ENCODE data around the gene GLYAT. TPM values are rescaled to one million over a fixed set of nuclear protein-coding genes. Genes with fewer than 3 reads are reported as not detected.

The GLYAT gene, protein sequence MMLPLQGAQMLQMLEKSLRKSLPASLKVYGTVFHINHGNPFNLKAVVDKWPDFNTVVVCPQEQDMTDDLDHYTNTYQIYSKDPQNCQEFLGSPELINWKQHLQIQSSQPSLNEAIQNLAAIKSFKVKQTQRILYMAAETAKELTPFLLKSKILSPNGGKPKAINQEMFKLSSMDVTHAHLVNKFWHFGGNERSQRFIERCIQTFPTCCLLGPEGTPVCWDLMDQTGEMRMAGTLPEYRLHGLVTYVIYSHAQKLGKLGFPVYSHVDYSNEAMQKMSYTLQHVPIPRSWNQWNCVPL
- total RNA-seq (2012; rRNA removed): not detected in 2 replicates

DNA sequence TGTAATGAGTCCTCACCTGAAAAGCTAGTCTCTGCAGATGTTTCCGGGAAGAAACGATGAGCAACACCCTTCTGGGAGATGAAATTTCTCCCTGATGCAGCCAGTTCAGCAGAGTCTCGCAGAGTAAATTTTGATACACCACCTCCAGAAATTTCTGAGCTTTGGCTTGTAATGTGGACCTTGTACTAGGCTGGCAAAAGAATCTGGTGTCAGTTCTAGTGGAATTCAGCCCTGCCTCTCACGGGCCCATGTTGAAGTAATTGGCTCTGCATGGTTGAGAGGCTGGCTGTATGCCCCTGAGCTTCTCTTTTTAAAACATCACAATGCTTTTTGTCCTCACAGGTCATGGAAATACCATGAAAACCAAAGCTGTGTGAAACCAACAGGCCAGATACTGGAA, at the start of gene GLYAT:
Gene GLYAT (minus strand): TSS at position 125 of the 400 bp plus-strand sequence. CDS start 7,447 bp downstream, outside the sequence.
- Histone ChIP-seq H3K9ac (ENCODE audit: low read depth, low read length) (no peak within 1 kb of the TSS), H3K4me3 (ENCODE audit: low read length) (no peak within 1 kb of the TSS), H3K4me1 (ENCODE audit: control insufficient read depth, insufficient read depth, low read length) (no peaks in the 10 kb centered on the region)

DNA sequence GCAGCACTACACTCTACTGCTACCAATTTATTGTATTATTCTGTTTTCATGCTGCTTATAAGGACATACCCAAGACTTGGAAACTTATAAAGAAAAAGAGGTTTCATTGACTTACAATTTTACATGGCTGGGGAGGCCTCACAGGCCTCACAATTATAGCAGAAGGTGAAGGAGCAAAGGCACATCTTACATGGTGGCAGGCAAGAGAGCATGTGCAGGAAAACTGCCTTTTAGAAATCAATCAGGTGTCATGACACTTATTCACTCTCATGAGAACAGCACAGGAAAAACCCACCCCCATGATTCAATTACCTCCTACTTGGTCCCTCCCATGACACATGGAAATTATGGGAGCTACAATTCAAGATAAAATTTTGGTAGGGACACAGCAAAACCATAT, 49.6 kb upstream of the GLYAT start:
- Histone ChIP-seq H3K4me1 (ENCODE audit: control insufficient read depth, insufficient read depth, low read length) (no peaks in the 10 kb centered on the region), H3K9ac (ENCODE audit: low read depth, low read length) (no peak overlapping the region), H3K36me3 (ENCODE audit: insufficient read depth, low read length) (no peaks in the 10 kb centered on the region), H3K27me3 (ENCODE audit: control insufficient read depth, insufficient read depth, low read length) (no peaks in the 10 kb centered on the region), H3K9me3 (replicated peaks; ENCODE audit: low read length) (no peaks in the 10 kb centered on the region), H3K4me2 (ENCODE audit: low read length) (no peak overlapping the region), H3K4me3 (ENCODE audit: low read length) (no peak overlapping the region)

More for the DNA sequence above, at the start of gene GLYAT:
- Histone ChIP-seq H3K4me2 (ENCODE audit: low read length) (no peak within 1 kb of the TSS), H3K36me3 (ENCODE audit: insufficient read depth, low read length) (no peaks in the 10 kb centered on the region), H3K27me3 (ENCODE audit: control insufficient read depth, insufficient read depth, low read length) (peaks cover 27% of the 10 kb centered on the region), H3K9me3 (replicated peaks; ENCODE audit: low read length) (no peaks in the 10 kb centered on the region)

DNA sequence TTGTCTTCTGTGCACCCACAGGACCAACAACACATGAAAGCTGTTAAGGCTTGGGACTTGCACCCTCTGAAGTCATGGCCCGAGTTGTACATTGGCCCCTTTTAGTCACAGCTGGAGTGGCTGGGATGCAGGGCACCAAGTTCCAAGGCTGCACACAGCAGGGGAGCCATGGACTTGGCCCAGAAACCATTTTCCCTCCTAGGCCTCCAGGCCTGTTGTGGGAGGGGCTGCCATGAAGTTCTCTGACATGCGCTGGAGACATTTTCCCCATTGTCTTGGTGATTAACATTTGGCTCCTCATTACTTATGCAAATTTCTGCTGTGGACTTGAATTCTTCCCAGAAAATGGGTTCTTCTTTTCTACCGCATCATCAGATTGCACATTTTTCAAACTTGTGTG, 48.8 kb upstream of the GLYAT start:
- Histone ChIP-seq H3K4me1 (ENCODE audit: control insufficient read depth, insufficient read depth, low read length) (no peaks in the 10 kb centered on the region), H3K4me2 (ENCODE audit: low read length) (no peak overlapping the region), H3K27me3 (ENCODE audit: control insufficient read depth, insufficient read depth, low read length) (no peaks in the 10 kb centered on the region), H3K36me3 (ENCODE audit: insufficient read depth, low read length) (no peaks in the 10 kb centered on the region), H3K9me3 (replicated peaks; ENCODE audit: low read length) (no peaks in the 10 kb centered on the region), H3K4me3 (ENCODE audit: low read length) (no peak overlapping the region), H3K9ac (ENCODE audit: low read depth, low read length) (no peak overlapping the region)

DNA sequence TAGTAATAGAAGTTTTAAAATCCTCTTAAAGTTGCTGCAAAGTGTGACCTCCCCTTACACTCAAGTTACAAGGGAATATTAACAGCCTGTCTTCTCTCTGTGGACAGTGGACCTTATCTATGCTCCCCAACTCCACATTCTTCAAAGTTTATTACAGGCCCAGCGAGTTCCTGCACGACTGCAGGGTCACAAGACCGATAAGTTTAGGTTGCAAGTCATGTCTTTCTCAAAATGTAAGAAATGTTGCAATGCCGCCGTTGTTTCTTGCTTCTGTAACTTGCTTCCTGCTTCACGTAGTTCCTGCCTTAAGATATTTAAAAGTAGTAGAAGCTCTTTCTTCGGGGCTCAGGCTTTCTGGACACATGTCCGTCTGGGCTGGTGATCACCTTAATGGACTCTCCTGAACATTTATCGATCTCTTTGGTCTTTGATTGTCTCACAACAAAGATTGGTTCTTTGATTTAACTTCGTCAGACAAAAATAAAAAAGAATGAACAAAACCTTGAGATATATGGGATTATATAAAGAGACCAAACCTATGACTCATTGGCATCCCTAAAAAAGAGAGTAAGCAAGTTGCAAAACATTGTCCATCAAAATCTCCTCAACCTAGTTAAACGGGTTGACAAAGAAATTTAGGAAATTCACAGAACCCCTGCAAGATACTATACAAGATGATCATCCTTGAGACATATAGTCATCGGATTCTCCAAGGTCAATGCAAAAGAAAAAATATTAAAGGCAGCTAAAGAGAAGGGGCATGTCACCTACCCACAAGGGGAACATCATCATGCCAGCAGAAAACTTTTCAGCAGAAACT, 45.4 kb upstream of the GLYAT start:
- Histone ChIP-seq H3K9ac (ENCODE audit: low read depth, low read length) (no peak overlapping the region), H3K4me2 (ENCODE audit: low read length) (no peak overlapping the region), H3K9me3 (replicated peaks; ENCODE audit: low read length) (no peaks in the 10 kb centered on the region), H3K4me1 (ENCODE audit: control insufficient read depth, insufficient read depth, low read length) (no peaks in the 10 kb centered on the region), H3K27me3 (ENCODE audit: control insufficient read depth, insufficient read depth, low read length) (no peaks in the 10 kb centered on the region), H3K36me3 (ENCODE audit: insufficient read depth, low read length) (no peaks in the 10 kb centered on the region), H3K4me3 (ENCODE audit: low read length) (no peak overlapping the region)

DNA sequence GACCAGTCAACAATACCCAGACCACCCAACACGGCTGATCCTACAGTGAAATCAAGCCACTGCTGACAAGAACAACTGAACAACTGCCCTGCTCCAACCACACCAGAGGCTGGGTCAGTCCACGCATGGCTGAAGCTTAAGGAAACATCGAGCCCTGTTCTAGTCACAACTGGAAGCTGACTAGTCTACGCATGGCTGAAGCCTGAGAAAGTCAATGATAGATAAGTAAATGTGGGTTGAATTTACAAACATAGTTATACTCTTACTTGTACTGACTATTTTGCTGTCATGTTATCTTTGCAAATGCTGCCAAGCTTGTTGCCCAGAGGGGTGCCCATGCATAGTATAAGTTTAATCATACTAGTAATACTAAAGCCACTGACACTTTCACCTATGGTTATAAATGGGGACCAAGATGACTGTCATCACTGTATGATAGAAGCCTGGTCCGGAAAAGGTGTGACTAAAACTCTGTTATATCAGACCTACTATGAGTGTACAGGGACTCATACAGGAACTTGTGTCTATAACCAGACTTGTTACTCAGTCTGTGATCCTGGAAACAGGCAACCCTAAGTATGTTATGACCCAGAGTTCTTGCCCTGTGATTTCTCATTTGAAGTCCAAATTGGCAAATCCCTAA, 43.4 kb upstream of the GLYAT start:
- H3K9ac ChIP-seq (ENCODE audit: low read depth, low read length): no peak overlapping the region
- no peaks in the 10 kb centered on the region for H3K9me3 ChIP-seq (replicated peaks; ENCODE audit: low read length)
- H3K4me1 ChIP-seq (ENCODE audit: control insufficient read depth, insufficient read depth, low read length): peaks cover 9% of the 10 kb centered on the region
- H3K27me3 ChIP-seq (ENCODE audit: control insufficient read depth, insufficient read depth, low read length): no peaks in the 10 kb centered on the region
- H3K4me3 ChIP-seq (ENCODE audit: low read length): no peak overlapping the region
- H3K4me2 ChIP-seq (ENCODE audit: low read length): no peak overlapping the region
- H3K36me3 ChIP-seq (ENCODE audit: insufficient read depth, low read length): no peaks in the 10 kb centered on the region

DNA sequence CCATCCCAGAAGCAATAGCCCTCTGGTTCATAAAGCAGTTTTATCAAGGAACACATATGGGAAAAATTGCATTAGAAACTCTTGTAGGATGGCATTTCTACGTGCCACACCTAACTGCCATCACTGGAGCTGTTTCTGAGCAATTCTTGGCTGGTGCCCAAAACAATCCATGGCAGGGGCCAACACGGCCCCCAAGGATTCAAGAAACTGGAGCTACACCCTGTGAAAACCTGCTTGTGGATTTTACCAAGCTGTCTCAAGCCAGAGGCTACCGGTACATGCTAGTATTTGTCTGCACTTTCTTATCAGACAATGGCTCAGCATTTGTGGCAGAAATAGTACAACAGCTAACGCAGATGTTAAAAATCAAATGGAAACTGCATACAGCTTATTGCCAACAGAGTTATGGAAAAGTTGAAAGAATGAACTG, 42.4 kb upstream of the GLYAT start:
- Histone ChIP-seq H3K9ac (ENCODE audit: low read depth, low read length) (no peak overlapping the region), H3K36me3 (ENCODE audit: insufficient read depth, low read length) (no peaks in the 10 kb centered on the region), H3K27me3 (ENCODE audit: control insufficient read depth, insufficient read depth, low read length) (no peaks in the 10 kb centered on the region), H3K4me1 (ENCODE audit: control insufficient read depth, insufficient read depth, low read length) (peaks cover 9% of the 10 kb centered on the region), H3K4me2 (ENCODE audit: low read length) (no peak overlapping the region), H3K4me3 (ENCODE audit: low read length) (no peak overlapping the region), H3K9me3 (replicated peaks; ENCODE audit: low read length) (no peaks in the 10 kb centered on the region)

DNA sequence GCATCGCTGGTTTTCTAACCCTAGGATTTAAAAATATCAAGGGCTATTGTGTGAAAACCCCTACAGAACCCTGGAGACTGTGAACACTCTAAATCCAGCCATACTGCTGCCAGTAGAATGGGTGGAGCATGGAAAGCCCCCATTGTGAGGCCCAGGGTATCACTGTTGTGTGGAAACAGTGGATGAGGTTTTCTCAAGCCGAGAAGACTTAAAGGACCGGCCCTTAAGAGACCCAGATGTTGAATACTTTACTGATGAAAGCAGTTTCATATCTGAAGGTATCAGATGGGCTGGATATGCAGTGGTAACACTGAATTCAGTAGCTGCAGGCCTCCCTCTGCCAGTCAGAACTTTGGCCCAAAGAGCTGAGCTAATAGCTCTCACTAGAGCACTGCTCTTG, 41.6 kb upstream of the GLYAT start:
- Histone ChIP-seq H3K4me2 (ENCODE audit: low read length) (no peak overlapping the region), H3K9me3 (replicated peaks; ENCODE audit: low read length) (no peaks in the 10 kb centered on the region), H3K27me3 (ENCODE audit: control insufficient read depth, insufficient read depth, low read length) (no peaks in the 10 kb centered on the region), H3K9ac (ENCODE audit: low read depth, low read length) (no peak overlapping the region), H3K4me3 (ENCODE audit: low read length) (no peak overlapping the region), H3K4me1 (ENCODE audit: control insufficient read depth, insufficient read depth, low read length) (peaks cover 9% of the 10 kb centered on the region), H3K36me3 (ENCODE audit: insufficient read depth, low read length) (no peaks in the 10 kb centered on the region)

DNA sequence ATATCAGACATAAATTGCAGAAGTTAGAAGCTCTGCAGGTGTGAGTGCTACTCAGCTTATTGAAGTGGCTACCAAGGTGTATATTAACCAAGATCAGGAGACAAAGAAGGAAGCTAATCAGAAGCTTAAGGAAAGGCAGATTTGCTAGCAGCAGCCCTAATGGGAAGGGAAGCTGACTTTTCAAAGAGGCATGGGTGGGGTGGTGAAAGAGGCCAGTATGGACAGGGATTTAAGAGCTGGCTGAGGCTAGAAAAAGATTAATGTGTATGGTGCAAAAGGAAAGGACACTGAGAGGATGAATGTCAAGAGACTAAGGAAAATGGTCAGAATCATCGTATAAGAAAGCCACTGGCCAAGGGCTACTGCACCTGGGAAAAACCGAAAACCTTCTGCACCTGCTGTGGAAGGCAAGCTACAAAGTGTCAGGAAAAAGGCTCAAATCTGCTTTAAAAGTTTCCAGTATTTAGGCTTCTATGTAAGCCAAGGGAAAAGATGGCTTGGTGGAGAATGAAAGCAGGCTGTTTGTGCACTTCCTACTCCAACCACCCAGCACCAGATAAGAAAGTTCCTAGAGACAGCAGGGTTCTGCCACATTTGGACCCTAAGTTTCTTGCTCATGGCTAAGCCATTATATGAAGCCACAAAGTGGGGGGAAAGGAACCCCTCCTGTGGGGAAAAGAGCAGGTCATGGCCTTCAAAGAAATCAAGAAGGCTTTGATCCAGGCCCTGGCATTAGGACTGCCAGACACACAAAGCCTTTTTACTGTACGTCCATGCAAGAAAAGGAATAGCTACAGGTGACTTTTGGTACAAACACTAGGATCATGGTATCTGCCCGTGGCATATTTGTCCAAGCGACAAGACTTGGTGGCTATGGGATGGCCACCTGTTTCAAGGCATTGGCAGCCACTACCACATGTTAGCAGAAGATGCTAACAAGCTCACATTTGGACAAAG, 40.9 kb upstream of the GLYAT start:
- no peak overlapping the region for H3K9ac ChIP-seq (ENCODE audit: low read depth, low read length)
- H3K4me3 ChIP-seq (ENCODE audit: low read length): no peak overlapping the region
- no peaks in the 10 kb centered on the region for H3K9me3 ChIP-seq (replicated peaks; ENCODE audit: low read length)
- no peaks in the 10 kb centered on the region for H3K27me3 ChIP-seq (ENCODE audit: control insufficient read depth, insufficient read depth, low read length)
- peaks cover 9% of the 10 kb centered on the region for H3K4me1 ChIP-seq (ENCODE audit: control insufficient read depth, insufficient read depth, low read length)
- H3K36me3 ChIP-seq (ENCODE audit: insufficient read depth, low read length): no peaks in the 10 kb centered on the region
- no peak overlapping the region for H3K4me2 ChIP-seq (ENCODE audit: low read length)

DNA sequence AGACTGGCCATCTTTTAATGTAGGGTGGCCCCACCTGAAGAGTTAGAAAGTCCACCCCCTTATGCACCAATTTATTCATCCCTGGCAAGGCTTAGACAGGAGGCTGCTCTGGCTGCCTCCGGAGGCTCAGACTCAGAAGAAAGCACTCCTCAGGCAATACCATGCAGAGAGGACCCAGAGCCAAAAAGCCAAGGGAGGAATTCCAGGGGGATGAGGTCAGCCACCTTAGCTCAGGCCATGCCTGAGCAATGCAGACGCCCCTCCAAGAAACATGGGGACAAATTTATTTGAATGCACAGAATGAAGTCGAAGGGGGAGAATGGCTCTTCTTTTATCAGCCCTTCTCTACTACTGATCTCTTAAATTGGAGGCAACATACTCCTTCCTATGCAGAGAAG, 39.7 kb upstream of the GLYAT start:
- Histone ChIP-seq H3K9ac (ENCODE audit: low read depth, low read length) (no peak overlapping the region), H3K4me2 (ENCODE audit: low read length) (no peak overlapping the region), H3K36me3 (ENCODE audit: insufficient read depth, low read length) (no peaks in the 10 kb centered on the region), H3K4me3 (ENCODE audit: low read length) (no peak overlapping the region), H3K4me1 (ENCODE audit: control insufficient read depth, insufficient read depth, low read length) (peaks cover 9% of the 10 kb centered on the region), H3K9me3 (replicated peaks; ENCODE audit: low read length) (no peaks in the 10 kb centered on the region), H3K27me3 (ENCODE audit: control insufficient read depth, insufficient read depth, low read length) (no peaks in the 10 kb centered on the region)

DNA sequence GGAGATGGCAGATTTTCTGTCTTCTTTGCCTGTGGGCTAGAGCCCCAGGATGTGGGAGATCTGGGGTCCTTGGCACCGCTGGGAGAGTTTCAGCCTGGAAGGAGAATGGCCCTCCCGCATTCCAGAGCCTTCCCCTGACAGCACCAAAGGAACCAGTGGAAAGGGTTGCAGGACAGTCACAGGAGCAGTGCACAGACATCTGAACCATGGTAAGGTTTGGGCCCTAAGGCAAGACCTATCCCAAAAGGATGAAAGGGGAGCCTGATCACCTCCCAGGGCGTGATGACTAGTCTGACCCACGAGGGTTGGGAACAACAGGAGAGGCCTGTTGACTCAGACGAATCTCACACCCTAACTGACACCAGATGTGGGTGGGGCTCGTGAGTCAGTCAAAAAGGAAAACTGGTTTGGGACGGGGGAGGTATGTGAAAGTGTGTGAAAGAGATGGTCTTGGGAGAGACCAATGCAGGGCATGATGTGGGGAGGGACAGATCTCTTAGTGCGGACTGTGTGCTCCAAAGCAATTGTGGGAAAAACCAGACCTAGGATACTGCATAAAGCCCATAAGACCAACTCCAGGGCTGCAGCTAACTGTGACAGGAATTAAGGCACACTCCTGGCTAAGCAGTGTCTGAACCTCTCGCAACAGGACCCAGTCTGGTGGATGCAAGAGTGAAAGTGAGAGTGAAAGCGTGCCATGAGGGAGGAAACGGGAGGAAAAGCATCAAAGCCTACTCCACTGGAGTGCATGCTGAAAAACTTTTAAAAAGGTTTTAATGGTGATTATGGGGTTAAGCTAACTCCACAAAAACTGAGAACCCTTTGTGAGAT, 39.1 kb upstream of the GLYAT start:
- Histone ChIP-seq H3K4me2 (ENCODE audit: low read length) (no peak overlapping the region), H3K36me3 (ENCODE audit: insufficient read depth, low read length) (no peaks in the 10 kb centered on the region), H3K4me1 (ENCODE audit: control insufficient read depth, insufficient read depth, low read length) (peaks cover 9% of the 10 kb centered on the region), H3K9ac (ENCODE audit: low read depth, low read length) (no peak overlapping the region), H3K4me3 (ENCODE audit: low read length) (no peak overlapping the region), H3K9me3 (replicated peaks; ENCODE audit: low read length) (no peaks in the 10 kb centered on the region), H3K27me3 (ENCODE audit: control insufficient read depth, insufficient read depth, low read length) (no peaks in the 10 kb centered on the region)

All from skeletal muscle satellite cell (primary cell).